Mesendoderm (in vitro differentiated cells): ENCODE data around the gene SRF.

Source experiments
- DNase-seq: peaks from one replicate; pipeline ENCODE4 v3.0.0; 2013
- H2AK5ac ChIP-seq: 2 replicates; pipeline ENCODE4 v1.6.1; 2013; ENCODE audit warnings: low read length, inconsistent platforms
- H2BK120ac ChIP-seq: 2 replicates; pipeline ENCODE4 v1.6.1; 2013; ENCODE audit warnings: low read depth, mild to moderate bottlenecking, low read length, moderate library complexity, mixed read lengths
- H2BK15ac ChIP-seq: replicated peaks from 2 replicates; pipeline ENCODE4 v1.6.1; 2013; ENCODE audit warnings: low read depth, mild to moderate bottlenecking, moderate library complexity
- H2BK5ac ChIP-seq: 2 replicates; pipeline ENCODE4 v1.6.1; 2013; ENCODE audit warnings: low read length, inconsistent platforms
- H3K18ac ChIP-seq: 2 replicates; pipeline ENCODE4 v1.6.1; 2013; ENCODE audit warnings: mild to moderate bottlenecking, low read length, mixed read lengths
- H3K23ac ChIP-seq: one replicate; pipeline ENCODE4 v1.6.1; 2013; ENCODE audit warnings: low read length
- H3K27ac ChIP-seq: 2 replicates; pipeline ENCODE4 v1.5.1; 2013; ENCODE audit warnings: low read depth, mild to moderate bottlenecking, inconsistent platforms, low read length, moderate library complexity
- H3K27me3 ChIP-seq: 2 replicates; pipeline ENCODE4 v1.6.1; 2013; ENCODE audit warnings: low read length, control low read depth, mild to moderate bottlenecking, inconsistent platforms; ENCODE audit not compliant: insufficient read depth, poor library complexity
- H3K36me3 ChIP-seq: 2 replicates; pipeline ENCODE4 v1.6.1; 2013; ENCODE audit warnings: low read length, inconsistent platforms; ENCODE audit not compliant: control insufficient read depth, insufficient read depth
- H3K4ac ChIP-seq: one replicate; pipeline ENCODE4 v1.6.1; 2013; ENCODE audit warnings: low read depth, mild to moderate bottlenecking, low read length, moderate library complexity
- H3K4me1 ChIP-seq: 2 replicates; pipeline ENCODE4 v1.6.1; 2013; ENCODE audit warnings: low read depth, low read length, inconsistent platforms; ENCODE audit not compliant: control insufficient read depth
- H3K4me2 ChIP-seq: 2 replicates; pipeline ENCODE4 v1.6.1; 2013; ENCODE audit warnings: low read length
- H3K4me3 ChIP-seq: 2 replicates; pipeline ENCODE4 v1.5.1; 2013; ENCODE audit warnings: mild to moderate bottlenecking, low read length
- H3K56ac ChIP-seq: one replicate; pipeline ENCODE4 v1.6.1; 2013; ENCODE audit warnings: low read length
- H3K79me1 ChIP-seq: 2 replicates; pipeline ENCODE4 v1.6.1; 2013; ENCODE audit warnings: low read length, inconsistent platforms
- H3K79me2 ChIP-seq: 2 replicates; pipeline ENCODE4 v1.6.1; 2013; ENCODE audit warnings: mild to moderate bottlenecking, low read length; ENCODE audit not compliant: control insufficient read depth, insufficient read depth
- H3K9ac ChIP-seq: 2 replicates; pipeline ENCODE4 v1.6.1; 2013; ENCODE audit warnings: low read length, inconsistent platforms
- H4K5ac ChIP-seq: one replicate; pipeline ENCODE4 v1.6.1; 2013; ENCODE audit warnings: low read length
- H4K8ac ChIP-seq: one replicate; pipeline ENCODE4 v1.6.1; 2013; ENCODE audit warnings: low read depth, mild to moderate bottlenecking, control low read depth, low read length, moderate library complexity
- WGBS: extraction: QIAGEN DNeasy Blood & Tissue Kit; methylation state at CpG from one replicate; pipeline ENCODE4 v1.1.7; 2013; ENCODE audit warnings: low lambda C conversion rate, missing lambda C conversion rate; ENCODE audit not compliant: insufficient coverage; ENCODE audit errors: extremely low coverage; 5-methylcytosine and 5-hydroxymethylcytosine counted together

Gene SRF

GRCh38 chr6:43181942-43182860 is 11.1 kb downstream of the SRF start, which contains the start of gene CUL9:
CUL9 (plus strand) TSS chr6:43182196; CDS start chr6:43184311, 2,115 bp downstream.
- Histone ChIP-seq H3K79me2 (no peaks in the 10 kb centered on the region), H3K4me1 (peaks cover 2% of the 10 kb centered on the region), H4K5ac (no peak within 1 kb of the TSS), H3K4me2 (peak within 1 kb of the TSS; percentile 79), H3K4me3 (peak within 1 kb of the TSS; percentile 65), H3K27me3 (no peaks in the 10 kb centered on the region), H3K36me3 (peaks cover 8% of the 10 kb centered on the region), H2BK15ac (no peak within 1 kb of the TSS), H3K27ac (no peak within 1 kb of the TSS), H2BK5ac (no peak within 1 kb of the TSS), H4K8ac (no peak within 1 kb of the TSS), H2BK120ac (no peak within 1 kb of the TSS), H3K79me1 (no peaks in the 10 kb centered on the region), H3K9ac (peak within 1 kb of the TSS; percentile 85), H2AK5ac (no peak within 1 kb of the TSS), H3K18ac (peak within 1 kb of the TSS; percentile 15), H3K4ac (no peak within 1 kb of the TSS), H3K23ac (no peak within 1 kb of the TSS), H3K56ac (peak within 1 kb of the TSS; percentile 76)
- DNase-seq = peak; percentile 68
- WGBS = no CpG with 5 or more reads among the region's 51 CpGs

GRCh38 chr6:43183441-43183840 is 12.4 kb downstream of the SRF start:
- peaks cover 2% of the 10 kb centered on the region for H3K4me1 ChIP-seq
- H3K27me3 ChIP-seq = no peaks in the 10 kb centered on the region
- no peaks in the 10 kb centered on the region for H3K79me2 ChIP-seq
- no peak overlapping the region for H2BK5ac ChIP-seq
- no CpG with 5 or more reads among the region's 4 CpGs for WGBS
- no peak overlapping the region for H3K56ac ChIP-seq
- no peak overlapping the region for H2BK120ac ChIP-seq
- H3K9ac ChIP-seq = no peak overlapping the region
- no peak overlapping the region for H4K8ac ChIP-seq
- H4K5ac ChIP-seq = no peak overlapping the region
- H3K79me1 ChIP-seq = no peaks in the 10 kb centered on the region
- H3K4me2 ChIP-seq = no peak overlapping the region
- no peak overlapping the region for H3K4ac ChIP-seq
- H3K18ac ChIP-seq = no peak overlapping the region
- no peak for DNase-seq
- H3K36me3 ChIP-seq = peaks cover 3% of the 10 kb centered on the region
- no peak overlapping the region for H2AK5ac ChIP-seq
- no peak overlapping the region for H2BK15ac ChIP-seq
- H3K23ac ChIP-seq = no peak overlapping the region
- no peak overlapping the region for H3K4me3 ChIP-seq
- no peak overlapping the region for H3K27ac ChIP-seq

GRCh38 chr6:43184268-43184985 is 13.4 kb downstream of the SRF start:
- H3K36me3 ChIP-seq = no peaks in the 10 kb centered on the region
- no peak overlapping the region for H3K27ac ChIP-seq
- no peaks in the 10 kb centered on the region for H3K79me2 ChIP-seq
- no peak overlapping the region for H4K5ac ChIP-seq
- no peak overlapping the region for H3K4ac ChIP-seq
- no peak overlapping the region for H3K56ac ChIP-seq
- WGBS = no CpG with 5 or more reads among the region's 21 CpGs
- H2BK5ac ChIP-seq = no peak overlapping the region
- no peak overlapping the region for H3K9ac ChIP-seq
- no peak overlapping the region for H2BK120ac ChIP-seq
- DNase-seq = no peak
- no peak overlapping the region for H3K4me3 ChIP-seq
- H3K4me2 ChIP-seq = no peak overlapping the region
- no peak overlapping the region for H4K8ac ChIP-seq
- H3K18ac ChIP-seq = no peak overlapping the region
- H3K27me3 ChIP-seq = no peaks in the 10 kb centered on the region
- H3K23ac ChIP-seq = no peak overlapping the region
- H3K79me1 ChIP-seq = no peaks in the 10 kb centered on the region
- H2BK15ac ChIP-seq = no peak overlapping the region
- H2AK5ac ChIP-seq = no peak overlapping the region
- peaks cover 2% of the 10 kb centered on the region for H3K4me1 ChIP-seq

- no peak overlapping the region for H2BK120ac ChIP-seq
- DNase-seq = no peak
- no peak overlapping the region for H3K4me3 ChIP-seq
- no peak overlapping the region for H3K27ac ChIP-seq
- H3K4me1 ChIP-seq = peaks cover 2% of the 10 kb centered on the region
- H3K27me3 ChIP-seq = no peaks in the 10 kb centered on the region
- no peak overlapping the region for H4K8ac ChIP-seq
- no peak overlapping the region for H3K9ac ChIP-seq
- no peak overlapping the region for H2BK15ac ChIP-seq
- no peak overlapping the region for H2AK5ac ChIP-seq
- no peaks in the 10 kb centered on the region for H3K79me2 ChIP-seq
- H4K5ac ChIP-seq = no peak overlapping the region
- WGBS = no CpG with 5 or more reads among the region's 5 CpGs
- no peaks in the 10 kb centered on the region for H3K36me3 ChIP-seq
- H2BK5ac ChIP-seq = no peak overlapping the region
- H3K79me1 ChIP-seq = no peaks in the 10 kb centered on the region
- no peak overlapping the region for H3K4ac ChIP-seq
- H3K56ac ChIP-seq = no peak overlapping the region
- no peak overlapping the region for H3K4me2 ChIP-seq
- no peak overlapping the region for H3K18ac ChIP-seq
- H3K23ac ChIP-seq = no peak overlapping the region
Observed at GRCh38 chr6:43185391-43185985, 14.4 kb downstream of the SRF start.

GRCh38 chr6:43186019-43186418 is 14.9 kb downstream of the SRF start:
- peaks cover 2% of the 10 kb centered on the region for H3K4me1 ChIP-seq
- H4K8ac ChIP-seq = no peak overlapping the region
- H3K4ac ChIP-seq = no peak overlapping the region
- no peaks in the 10 kb centered on the region for H3K36me3 ChIP-seq
- no peak overlapping the region for H3K4me2 ChIP-seq
- H3K79me2 ChIP-seq = no peaks in the 10 kb centered on the region
- H3K56ac ChIP-seq = no peak overlapping the region
- H3K18ac ChIP-seq = no peak overlapping the region
- no peak overlapping the region for H3K27ac ChIP-seq
- no CpG with 5 or more reads among the region's 14 CpGs for WGBS
- no peaks in the 10 kb centered on the region for H3K79me1 ChIP-seq
- H4K5ac ChIP-seq = no peak overlapping the region
- H3K27me3 ChIP-seq = no peaks in the 10 kb centered on the region
- H2AK5ac ChIP-seq = no peak overlapping the region
- no peak overlapping the region for H2BK5ac ChIP-seq
- no peak overlapping the region for H3K23ac ChIP-seq
- no peak overlapping the region for H3K9ac ChIP-seq
- H3K4me3 ChIP-seq = no peak overlapping the region
- DNase-seq = no peak
- H2BK120ac ChIP-seq = no peak overlapping the region
- H2BK15ac ChIP-seq = no peak overlapping the region
